ENCODE measurements around the gene BAX. TPM values are rescaled to one million over a fixed set of nuclear protein-coding genes. Genes with fewer than 3 reads are reported as not detected.
"Not testable (repeated sequence)": the region's sequence is repeated elsewhere in the genome, so short reads cannot be mapped to it uniquely, and the experiment has no call there.

The BAX gene
- polyA plus RNA-seq, 10 donors = 32.8 to 56.5 (median 42.7) TPM

DNA sequence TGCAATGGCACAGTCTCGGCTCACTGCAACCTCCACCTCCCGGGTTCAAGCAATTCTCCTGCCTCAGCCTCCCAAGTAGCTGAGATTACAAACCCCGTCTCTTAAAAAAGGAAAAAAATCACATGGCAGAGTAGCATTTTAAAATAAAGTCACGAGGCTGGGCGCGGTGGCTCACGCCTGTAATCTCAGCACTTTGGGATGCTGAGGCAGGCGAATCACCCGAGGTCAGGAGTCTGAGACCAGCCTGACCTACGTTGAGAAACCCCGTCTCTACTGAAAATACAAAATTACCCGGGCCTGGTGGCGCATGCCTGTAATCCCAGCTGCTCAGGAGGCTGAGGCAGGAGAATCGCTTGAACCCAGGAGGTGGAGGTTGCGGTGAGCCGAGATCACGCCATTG, 27.0 kb upstream of the BAX start:
- not testable (repeated sequence) for DNase-seq

DNA sequence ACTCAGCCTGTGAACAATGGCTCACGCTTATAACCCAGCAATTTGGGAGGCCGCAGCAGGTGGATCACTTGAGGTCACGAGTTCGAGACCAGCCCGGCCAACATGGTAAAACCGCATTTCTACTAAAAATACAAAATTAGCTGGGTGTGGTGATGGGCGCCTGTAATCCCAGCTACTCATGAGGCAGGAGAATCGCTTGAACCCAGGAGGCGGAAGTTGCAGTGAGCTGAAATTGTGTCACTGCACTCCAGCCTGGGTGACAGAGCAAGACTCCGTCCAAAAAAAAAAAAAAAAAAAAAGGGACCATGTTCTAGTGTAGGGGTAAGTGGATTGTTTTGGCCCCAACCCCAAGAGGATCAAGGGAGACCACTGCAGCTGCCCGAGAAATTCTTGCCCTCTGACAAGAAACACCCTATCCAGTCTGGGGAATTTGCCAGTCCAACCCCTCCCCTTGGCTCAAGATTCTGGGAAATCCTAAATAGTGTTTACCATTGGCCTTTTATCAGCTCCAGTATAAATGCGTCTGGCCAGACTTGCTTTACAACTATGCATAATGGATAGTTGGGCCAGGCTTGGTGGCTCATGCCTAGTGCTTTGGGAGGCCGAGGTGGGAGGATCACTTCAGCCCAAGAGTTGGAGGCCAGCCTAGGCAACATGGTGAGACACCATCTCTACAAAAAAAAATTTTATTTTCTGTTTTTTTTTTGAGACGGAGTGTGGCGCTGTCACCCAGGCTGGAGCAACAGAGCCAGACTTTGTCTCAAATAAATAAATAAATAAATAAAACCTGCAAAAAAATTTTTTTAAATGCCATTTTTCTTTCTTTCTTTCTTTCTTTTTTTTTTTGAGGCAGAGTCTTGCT, 26.3 kb upstream of the BAX start:
- no peak for DNase-seq

DNA sequence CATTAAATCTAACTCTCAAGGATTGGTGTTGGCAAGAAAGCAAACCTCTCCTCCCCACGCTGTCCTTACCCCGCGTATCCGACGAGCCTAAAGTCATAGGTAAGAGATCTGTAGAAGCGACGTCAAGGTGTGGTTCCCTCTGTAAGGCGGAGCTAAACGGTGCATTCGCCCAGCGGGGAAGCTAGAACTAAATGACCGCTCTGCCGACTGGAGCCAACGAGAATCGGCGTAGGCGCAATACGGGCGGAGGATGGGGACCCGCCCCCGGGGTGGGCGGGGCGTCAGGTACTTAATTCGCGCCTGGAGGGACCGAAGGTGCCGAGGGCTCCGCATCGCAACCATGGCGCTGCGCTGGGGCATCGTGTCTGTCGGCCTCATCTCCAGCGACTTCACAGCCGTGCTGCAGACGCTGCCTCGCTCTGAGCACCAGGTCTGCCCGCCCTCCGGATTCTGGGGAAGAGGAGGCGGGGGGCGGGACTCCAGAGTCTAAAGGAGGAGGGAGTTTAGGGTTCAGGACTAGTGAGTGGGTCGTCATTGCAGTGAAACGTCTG, 21.2 kb upstream of the BAX start, which contains the start of gene DHDH:
DHDH (plus strand) TSS at position 318 of the 551 bp plus-strand sequence; CDS start at position 341, 23 bp downstream.
- DNase-seq = peak in 2 of 3 donors; percentile 60 to 84

DNA sequence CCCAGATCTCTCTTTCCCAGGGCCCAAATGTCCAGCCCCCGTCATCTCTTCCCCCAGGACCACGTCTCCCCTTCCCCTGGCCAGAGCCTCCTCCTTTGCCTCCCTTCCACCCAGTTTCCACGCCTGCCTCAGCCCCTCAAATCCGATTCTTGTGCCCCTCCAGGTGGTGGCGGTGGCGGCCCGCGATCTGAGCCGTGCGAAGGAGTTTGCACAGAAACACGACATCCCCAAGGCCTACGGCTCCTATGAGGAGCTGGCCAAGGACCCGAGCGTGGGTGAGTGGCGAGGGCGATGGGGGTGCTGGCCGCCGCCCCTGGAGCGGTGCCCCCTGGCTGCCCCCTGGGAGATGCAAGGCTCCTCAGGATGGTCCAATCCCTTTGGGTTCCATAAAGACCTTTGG, 19.8 kb upstream of the BAX start:
- DNase-seq = no peak

DNA sequence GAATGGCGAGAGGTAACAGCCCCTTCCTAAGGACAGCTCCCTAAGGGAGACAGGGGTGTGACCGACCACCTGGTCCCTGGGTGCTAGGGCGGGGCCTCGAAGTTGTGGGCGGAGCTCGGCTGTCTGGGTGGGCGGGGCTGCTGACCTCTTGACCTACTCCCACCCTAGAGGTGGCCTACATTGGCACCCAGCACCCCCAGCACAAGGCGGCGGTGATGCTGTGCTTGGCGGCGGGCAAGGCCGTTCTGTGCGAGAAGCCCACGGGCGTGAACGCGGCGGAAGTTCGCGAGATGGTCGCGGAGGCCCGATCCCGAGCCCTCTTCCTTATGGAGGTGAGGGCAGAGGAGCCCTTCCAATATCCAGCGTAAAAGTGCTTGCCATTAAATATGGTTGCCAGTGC, 18.8 kb upstream of the BAX start:
- no peak for DNase-seq

DNA sequence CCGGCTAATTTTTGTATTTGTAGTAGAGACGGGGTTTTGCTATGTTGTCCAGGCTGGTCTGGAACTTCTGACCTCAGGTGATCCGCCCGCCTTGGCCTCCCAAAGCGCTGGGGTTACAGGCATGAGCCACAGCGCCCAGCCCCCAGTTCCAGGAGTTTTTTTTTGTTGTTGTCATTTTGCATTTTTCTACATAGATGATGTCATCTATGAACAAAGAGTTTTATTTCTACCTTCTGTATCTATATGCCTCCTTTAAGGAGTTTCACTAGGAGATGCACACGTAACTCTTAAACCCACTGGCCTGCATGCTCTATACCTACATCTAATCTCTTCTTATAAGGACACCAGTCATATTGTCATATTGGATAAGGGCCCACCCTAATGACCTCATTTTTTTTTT, 16.4 kb upstream of the BAX start:
- no peak for DNase-seq

DNA sequence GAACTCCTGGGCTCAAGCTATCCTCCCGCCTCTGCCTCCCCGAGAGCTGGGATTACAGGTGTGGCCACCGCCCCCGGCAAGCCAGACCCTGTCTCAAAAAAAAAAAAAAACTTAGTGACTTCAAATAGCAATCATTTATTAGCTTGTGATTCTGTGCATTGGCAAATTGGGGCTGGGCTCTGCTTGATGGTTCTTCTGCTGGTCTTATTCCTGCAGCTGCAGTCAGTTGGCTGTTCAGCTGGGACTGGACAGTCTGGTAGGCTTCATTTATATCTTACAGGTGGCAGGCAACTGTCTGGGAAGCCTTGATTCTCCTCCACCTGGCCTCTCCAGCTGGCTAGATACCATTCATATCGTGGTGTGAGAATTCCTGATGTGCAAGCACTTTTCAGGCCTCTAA, 13.8 kb upstream of the BAX start:
- DNase-seq = no peak

DNA sequence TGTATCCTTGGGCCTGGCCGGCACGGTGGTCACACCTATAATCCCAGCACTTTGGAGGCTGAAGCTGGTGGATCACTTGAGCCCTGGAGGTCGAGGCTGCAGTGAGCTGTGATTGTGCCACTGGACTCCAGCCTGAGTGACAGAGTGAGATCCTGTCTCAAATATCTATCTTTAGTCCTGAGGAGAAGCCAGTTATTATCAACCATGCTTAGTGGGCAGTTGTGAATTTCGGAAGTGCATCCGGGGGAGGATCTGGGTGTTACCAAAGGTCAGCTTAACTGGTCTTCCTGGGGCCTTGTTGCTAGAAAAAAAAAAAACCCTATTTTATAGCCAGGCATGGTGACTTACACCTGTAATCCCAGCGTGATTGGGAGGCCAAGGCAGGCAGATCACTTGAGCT, 11.6 kb upstream of the BAX start:
- DNase-seq = no peak

DNA sequence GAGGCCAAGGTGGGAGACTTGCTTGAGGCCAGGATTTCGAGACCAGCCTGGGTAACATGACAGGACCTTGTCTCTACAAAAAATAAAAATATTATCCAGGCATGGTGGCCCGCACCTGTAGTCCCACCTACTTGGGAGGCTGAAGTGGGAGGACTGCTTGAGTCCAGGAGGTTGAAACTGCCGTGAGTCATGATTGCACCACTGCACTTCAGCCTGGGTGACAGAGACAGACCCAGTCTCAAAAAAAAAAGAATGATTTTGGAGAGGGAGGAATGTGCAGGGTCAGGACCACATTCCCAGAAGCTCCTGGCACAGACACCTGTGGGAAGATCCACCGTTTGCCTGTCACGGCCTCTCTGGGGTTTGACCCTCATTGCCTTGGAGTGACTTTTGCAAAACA, 9.3 kb upstream of the BAX start:
- no peak for DNase-seq

DNA sequence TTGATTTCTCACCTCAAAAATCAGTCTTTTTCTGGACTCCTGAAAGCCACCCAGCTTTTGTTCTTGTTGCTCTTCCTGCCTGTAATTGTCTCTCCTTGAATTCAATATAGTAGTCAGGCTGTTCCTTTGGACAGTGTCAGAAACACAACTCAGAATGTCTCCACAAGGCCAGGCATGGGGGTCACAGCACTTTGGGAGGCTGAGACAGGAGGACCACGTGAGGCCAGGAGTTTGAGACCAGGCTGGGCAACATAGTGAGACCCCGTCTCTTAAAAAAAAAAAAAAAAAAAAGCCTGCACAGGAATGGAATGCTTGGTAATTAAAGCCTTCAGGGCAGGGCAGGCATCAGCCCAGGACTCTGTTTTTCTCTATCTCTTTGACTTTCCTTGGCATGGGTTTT, 8.9 kb upstream of the BAX start:
- no peak for DNase-seq

DNA sequence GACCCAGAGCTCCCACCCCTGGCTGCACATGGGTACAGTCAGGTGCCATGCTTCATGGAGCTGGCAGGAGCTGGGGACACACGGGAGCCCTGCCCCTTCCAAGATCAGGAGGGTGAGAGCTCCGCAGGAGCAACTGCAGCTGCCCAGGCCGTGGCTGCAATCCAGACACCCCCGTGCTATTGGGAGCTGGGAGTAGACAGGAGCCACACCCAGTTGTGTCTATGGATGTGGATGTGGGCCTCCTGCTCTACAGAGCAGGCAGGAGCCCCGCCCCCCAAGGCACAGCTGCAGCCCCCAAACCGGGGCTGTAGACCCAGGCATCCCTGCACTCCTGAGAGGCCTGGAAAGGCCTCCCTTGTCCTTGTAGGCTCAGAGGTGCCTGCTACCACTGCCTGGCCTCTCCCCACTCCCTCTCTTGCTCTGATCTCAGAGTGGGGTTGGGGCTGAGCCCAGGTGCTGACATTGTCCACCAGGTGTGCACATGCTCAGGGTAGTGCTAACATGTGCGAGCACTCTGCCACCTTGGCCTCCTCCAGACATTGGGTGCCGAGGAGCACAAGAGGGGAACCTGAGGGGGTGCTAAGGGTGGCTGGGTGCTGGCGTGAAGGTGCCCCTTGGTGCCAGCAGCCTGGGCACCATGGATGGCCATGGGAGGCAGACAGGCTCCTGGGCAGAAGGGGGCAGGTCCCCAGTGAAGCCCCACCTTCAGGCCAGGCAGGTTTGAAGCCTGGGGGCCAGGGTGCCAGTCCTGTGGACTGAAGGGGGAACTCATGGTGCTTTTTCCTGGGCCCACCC, 8.0 kb upstream of the BAX start:
- peak in 1 of 3 donors; percentile 47 for DNase-seq

DNA sequence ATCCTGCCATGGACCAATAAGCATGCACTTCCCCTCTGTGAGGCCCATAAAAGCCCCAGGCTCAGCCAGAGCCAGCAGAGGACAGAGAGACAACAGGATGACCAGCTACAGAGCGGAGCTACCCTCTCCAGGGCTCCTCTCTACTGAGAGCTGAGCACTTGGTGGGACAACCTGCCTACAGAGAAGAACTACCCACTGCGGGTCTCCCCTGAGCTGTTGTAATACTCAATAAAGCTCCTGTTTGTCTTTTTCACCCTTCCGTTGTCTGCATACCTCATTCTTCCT, 7.5 kb upstream of the BAX start:
- no peak for DNase-seq

DNA sequence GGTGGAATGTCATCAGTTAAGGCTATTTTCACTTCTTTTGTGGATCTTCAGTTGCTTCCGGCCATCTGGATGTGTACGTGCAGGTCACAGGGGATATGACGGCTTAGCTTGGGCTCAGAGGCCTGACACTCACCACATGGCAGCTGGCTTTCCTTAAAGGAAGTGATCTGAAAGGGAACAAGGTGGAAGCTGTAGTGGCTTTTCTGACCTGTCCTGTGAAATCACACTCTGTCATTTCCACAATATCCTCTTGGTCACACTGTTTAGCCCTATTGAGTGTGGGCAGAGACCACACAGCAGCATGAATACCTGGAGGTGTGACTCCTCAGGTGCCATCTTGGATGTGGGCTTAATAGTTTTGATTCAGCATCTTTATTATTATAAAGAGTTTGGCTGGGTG, 4.5 kb upstream of the BAX start:
- peak in 1 of 3 donors; percentile 54 for DNase-seq

DNA sequence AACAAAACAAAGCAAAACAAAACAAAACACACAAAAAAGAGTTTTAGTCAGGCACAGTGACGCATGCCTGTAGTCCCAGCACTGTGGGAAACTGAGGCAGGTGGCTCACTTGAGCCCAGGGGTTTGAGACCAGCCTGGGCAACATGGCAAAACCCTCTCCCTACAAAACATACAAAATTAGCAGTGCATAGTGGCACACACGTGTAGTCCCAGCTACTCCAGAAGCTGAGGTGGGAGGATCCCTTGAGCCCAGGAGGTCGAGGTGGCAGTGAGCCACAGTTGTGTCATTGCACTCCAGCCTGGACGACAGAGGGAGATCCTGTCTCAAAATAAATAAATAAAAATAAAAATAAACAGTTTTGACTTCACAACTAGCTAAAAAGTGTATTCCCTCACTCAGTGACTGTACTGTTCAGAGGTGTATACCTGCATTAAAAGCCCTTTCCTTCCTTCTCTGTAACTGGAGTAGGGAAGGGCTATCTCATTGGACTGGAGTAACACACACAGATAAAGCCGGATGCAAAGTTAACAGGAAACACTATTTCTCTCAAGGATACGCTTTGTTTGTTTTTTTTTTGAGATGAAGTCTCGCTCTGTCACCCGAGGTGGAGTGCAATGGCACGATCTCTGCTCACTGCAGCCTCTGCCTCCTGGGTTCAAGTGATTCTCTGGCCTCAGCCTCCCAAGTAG, 3.7 kb upstream of the BAX start:
- DNase-seq = no peak

DNA sequence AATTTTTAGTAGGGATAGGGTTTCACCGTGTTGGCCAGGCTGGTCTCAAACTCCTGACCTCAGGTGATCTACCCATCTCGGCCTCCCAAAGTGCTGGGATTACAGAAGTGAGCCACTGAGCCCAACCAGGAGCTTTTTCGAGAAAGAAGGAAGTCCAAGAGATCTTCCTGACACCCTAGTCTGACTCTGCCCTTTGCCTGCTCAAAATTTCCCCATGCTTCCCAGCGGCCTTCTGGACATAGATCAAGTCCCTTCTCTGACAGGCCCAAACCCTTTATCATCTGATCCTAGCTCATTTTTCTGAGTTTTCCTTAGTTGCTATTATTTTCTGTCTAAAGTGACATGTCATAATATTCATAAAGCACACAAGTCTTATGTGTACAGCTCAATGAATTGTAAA, 1.5 kb upstream of the BAX start:
- no peak for DNase-seq

DNA sequence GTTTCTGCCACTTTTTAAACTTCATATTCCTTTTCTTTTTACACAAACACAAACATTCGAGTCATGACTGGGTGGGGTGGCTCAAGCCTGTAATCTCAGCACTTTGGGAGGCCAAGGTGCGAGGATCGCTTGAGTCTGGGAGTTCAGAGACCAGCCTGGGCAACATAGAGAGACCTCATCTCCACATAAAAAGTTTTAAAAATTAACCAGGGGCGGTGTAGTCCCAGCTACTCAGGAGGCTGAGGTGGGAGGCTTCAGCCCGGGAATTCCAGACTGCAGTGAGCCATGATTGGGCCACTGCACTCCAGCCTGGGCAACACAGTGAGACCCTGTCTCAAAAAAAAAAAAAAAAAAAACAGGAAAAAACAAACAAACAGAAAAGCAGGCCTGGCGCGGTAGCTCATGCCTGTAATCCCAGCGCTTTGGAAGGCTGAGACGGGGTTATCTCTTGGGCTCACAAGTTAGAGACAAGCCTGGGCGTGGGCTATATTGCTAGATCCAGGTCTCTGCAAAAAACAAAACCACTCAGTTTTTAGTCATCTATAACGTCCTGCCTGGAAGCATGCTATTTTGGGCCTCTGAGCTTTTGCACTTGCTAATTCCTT, 583 bp upstream of the BAX start:
- no peak for DNase-seq

DNA sequence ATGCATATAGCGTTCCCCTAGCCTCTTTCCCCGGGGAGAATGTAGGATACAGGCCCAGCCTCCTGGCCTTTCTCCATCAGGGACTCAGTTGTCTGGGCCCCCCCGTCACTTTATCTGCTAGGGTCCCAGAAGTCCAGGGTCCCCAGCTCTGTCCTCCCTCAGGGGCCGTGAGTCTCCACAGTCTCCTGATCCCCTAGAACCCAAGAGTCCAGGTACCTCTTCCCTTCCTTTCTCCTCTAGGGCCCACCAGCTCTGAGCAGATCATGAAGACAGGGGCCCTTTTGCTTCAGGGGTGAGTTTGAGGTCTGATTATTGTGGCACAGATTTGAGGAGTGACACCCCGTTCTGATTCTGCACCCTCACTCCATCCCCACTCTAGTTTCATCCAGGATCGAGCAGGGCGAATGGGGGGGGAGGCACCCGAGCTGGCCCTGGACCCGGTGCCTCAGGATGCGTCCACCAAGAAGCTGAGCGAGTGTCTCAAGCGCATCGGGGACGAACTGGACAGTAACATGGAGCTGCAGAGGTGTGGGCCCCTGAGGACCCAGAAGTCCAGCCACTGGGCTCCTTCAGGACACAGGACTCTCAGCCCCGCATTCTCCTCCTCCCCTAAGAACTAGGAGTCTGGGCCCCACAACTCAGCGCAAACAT, 758 bp downstream of the BAX start:
- DNase-seq = no peak

DNA sequence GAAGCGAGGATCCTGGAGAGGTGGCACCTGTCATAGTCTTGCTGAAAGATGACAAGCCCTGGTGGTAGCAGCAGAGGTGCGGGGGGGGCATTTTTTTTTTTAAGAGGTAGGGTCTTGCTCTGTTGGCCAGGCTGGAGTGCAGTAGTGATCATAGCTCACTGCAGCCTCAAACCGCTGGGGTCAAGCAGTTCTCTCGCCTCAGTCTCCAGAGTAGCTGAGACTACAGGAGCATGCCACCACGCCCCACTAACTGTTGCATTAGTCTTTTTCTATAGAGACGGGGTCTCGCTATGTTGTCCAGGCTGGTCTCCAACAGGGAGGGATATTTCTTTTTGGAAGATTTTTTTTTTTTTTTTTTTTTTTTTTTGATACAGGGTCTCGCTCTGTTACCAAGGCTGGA, 3.3 kb downstream of the BAX start:
- DNase-seq = no peak

DNA sequence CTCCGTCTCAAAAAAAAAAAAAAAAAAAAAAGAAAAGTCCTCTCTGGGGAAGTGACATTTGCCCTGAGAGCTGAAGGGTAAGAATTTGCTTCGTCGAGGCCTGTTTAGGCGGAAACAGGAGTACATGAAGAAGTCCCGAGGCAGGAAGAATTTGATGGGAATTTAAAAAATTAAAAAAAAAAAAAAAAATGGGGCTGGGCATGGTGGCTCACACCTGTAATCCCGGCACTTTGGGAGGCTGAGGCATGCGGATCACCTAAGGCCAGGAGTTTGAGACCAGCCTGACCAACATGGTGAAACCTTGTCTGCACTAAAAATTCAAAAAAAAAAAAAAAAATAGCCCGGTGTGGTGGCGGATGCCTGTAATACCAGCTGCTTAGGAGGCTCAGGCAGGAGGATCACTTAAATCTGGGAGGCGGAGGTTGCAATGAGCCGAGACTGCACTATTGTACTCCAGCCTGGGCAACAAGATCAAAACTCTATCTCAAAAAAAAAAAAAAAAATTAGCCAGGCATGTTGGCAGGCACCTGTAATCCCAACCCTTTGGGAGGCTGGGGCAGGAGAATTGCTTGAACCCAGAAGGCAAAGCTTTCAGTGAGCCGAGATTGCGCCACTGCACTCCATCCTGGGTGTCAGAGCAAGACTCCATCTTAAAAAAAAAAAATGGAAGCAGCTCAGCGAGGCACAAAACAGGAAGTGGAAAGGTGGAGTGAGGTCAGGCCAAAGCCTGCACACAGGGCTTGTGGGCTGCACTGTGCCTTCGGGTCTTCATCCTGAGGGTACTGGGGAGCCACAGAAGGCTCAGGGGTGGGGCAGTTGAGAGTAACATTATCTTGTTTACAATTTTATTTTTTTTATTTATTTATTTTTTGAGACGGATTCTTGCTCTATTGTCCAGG, 4.9 kb downstream of the BAX start:
- no peak for DNase-seq

DNA sequence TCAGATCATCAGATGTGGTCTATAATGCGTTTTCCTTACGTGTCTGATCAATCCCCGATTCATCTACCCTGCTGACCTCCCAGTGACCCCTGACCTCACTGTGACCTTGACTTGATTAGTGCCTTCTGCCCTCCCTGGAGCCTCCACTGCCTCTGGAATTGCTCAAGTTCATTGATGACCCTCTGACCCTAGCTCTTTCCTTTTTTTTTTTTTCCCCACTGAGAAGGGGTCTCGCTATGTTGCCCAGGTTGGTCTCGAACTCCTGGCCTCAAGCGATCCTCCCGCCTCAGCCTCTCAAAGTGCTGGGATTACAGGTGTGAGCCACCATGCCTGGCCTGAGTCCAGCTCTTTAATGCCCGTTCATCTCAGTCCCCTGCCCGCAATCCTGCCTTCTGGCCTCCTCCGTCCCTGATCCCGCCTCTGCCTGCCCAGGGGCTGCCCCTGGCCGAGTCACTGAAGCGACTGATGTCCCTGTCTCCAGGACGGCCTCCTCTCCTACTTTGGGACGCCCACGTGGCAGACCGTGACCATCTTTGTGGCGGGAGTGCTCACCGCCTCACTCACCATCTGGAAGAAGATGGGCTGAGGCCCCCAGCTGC, 6.5 kb downstream of the BAX start:
- no peak for DNase-seq

Data from muscle of back (tissue), 11 donors.